ENCODE data around the gene ALPK1. TPM values are rescaled to one million over a fixed set of nuclear protein-coding genes. Genes with fewer than 3 reads are reported as not detected.
"Not testable (repeated sequence)": the region's sequence is repeated elsewhere in the genome, so short reads cannot be mapped to it uniquely, and the experiment has no call there.

ALPK1 gene
- 36.7 and 39.4 TPM in 2 replicates for total RNA-seq

GRCh38 chr4:112296949-112297880 lies at the start of gene ALPK1:
Gene ALPK1, plus strand, starts transcription at chr4:112297369.
- intact Hi-C loops (cut with micrococcal nuclease): loop anchor here (1.0 kb wide), 3 partner anchors 9 to 340 kb away; partner anchors contain the start of genes AP1AR and LARP7

DNA sequence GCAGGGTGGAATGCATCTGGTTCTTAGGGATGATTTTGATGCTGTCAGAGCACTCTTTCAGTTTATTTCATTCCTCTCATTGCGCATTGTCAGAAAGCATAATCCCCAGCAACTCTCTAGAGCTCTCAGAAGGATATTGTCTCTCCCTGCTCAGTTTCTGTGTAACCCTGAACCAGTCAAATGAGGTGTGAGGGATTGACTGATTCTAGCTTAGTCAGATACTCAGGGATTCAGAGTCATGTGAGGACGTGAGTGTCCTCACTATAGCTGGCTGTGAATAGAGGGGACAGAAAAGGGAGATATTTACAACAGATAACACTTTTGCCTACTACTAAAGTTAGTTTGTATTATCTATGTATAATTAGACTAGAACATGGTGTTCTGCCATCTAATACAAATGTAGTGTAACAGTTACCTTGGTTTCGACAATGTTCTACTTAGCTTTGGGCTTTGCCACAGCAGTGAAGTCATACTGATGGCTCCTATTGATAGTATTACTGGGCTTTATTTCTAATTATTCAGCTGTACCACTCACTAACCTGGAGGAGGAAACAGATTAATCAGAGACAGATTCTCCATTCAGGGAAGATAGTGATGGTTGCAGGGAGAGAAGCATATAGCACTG lies 46.0 kb upstream of the ALPK1 start:
- intact Hi-C loops (cut with micrococcal nuclease): no loop called here

- intact Hi-C loops (cut with micrococcal nuclease): no loop called here
These were observed 44.9 kb upstream of the ALPK1 start for GRCh38 chr4:112252234-112252633.

DNA sequence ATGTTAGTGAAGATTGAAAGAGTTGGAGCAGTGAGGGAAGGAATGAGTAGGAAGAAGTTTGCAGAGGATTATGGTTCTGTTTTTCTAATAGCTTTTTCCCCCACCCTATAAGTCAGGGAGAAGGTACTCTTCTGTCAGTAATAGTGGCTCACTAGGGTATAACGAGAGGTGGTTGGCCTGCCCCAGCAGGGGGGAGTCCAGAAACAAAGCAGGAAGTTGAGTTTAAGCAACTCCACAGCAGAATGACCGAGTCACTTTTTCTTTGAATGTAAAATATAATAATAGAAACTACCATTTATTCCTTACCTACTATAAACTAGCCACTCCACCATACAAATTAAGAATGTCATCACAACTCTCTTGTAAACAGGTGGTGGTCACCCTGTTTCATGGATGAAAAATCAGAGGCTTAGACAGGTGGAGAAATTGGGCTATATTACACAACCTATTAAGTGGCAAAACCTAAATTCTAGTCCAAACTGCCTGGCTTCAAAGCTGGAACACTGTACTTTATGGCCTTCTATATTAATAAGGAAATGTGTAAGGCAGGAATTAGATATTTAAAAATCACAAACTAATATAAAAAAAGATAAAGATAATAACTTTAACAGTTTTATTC lies 43.7 kb upstream of the ALPK1 start:
- intact Hi-C loops (cut with micrococcal nuclease): no loop called here

DNA sequence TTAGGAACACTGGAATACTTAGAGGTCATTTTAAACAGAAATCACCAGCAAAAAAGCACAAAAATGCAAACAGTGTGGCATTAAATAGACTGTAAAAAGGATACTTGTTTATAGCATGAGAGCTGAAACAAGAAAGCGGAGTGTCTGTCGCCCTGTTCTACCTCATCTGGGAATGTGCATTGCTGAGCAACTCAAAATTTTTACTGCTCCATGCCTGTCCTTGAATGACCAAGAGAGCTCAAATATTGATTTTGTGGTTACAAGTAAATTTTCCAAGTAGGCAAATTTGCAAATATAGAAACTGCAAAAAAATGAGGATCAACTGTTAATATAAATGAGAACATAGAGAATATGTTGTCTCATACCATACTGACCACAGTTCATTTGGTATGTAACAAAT lies 40.1 kb upstream of the ALPK1 start:
- intact Hi-C loops (cut with micrococcal nuclease): loop anchor here (2.0 kb wide), 1 partner anchor 20 kb away; no protein-coding TSS in a partner anchor

GRCh38 chr4:112266823-112267222 lies 30.3 kb upstream of the ALPK1 start:
- intact Hi-C loops (cut with micrococcal nuclease): loop anchor here (1.0 to 2.0 kb wide), 2 partner anchors 32 to 168 kb away; no protein-coding TSS in a partner anchor

DNA sequence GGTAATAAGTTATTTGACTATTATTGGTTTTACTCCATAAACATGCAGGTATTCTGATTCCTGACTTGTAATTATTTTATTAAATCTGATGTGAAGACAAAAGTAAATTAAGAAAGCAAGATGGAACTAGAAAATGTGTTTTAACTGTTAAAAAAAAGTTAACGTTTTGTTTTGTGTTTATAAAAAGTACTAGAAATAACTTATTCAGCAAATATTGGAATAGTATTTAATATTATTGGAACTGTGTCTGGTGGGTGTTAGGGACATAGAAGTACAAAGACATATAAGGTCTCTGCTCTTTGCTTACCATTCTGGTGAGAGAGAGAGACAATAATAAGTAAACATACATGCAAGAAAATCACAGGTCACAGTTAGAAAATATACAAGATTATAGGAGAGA lies 27.1 kb upstream of the ALPK1 start:
- intact Hi-C loops (cut with micrococcal nuclease): no loop called here

DNA sequence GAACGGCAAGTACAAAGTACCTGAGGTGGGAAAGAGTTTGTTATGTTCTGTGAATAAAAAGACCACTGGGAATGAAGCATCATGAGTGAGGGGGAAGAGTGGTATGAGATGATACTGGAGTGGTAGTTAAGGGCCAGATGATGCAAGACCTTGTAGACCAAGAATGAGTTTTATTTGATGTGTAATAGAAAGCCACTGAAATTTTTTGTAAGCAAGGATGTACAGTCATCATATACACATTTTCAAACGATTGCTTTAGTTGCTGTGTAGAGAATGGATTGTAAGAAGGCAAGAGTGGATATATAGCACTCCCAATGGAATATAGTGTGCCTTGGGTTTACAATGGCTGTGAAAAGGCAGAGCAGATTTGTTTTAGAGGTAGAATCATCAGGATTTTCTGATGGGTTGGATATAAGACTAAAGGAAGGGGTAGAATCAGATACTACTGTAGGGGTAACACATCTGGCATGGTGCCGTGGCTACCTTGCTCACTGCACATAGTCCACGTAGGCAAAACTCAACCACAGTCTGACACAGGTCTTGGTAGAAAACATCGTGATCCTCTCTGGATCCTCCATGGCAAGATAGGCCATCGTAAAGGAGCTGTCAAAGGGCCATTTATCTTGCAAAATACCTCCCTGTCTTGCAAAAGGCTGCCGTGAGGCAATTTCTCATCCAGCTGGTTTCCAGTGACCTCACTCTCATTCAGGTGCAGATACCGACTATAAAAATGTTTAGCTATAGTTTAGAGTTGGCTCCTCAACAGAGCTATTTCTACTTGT lies 26.3 kb upstream of the ALPK1 start:
- intact Hi-C loops (cut with micrococcal nuclease): no loop called here

- intact Hi-C loops (cut with micrococcal nuclease): no loop called here
These were observed 24.9 kb upstream of the ALPK1 start for GRCh38 chr4:112272292-112272691.

DNA sequence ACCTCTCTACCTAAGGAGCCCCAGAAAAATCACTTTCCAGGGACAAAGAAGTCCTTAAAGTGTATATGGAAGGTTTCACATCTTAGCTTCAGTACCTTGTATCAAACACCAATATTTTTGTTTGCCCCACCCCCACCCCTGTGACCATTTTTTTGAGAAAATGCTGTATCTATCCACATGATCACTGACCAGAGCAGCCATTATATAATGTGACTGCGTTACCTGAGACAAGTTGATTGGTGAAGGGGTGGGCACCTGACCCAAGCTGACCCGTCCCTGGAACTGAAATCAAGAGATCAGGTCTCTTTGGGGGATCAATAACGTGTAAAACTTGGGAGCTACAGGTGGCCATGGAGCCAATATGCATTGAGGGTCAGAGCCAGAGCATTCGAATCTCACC lies 22.2 kb upstream of the ALPK1 start:
- intact Hi-C loops (cut with micrococcal nuclease): loop anchor here (1.0 kb wide), 1 partner anchor 9 kb away; no protein-coding TSS in a partner anchor

DNA sequence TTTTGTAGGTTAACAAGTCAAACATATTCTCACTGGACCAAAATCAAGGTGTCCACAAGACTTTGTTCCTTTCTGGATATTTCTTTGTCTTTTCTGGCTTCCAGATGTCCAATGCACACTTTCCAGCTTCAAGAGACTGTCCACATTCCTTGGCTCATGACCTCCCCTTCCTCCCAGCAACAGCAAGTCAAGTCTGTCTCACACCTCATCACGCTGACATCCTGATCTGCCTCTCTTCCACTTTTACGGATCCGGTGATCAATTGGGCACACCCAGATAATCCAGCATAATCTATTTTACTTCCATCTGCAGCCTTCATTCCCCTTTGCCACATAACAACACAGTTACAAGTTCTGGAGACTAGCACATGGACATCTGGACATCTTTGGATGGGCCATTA lies 21.1 kb upstream of the ALPK1 start:
- intact Hi-C loops (cut with micrococcal nuclease): loop anchor here (2.0 kb wide), 1 partner anchor 19 kb away; no protein-coding TSS in a partner anchor

DNA sequence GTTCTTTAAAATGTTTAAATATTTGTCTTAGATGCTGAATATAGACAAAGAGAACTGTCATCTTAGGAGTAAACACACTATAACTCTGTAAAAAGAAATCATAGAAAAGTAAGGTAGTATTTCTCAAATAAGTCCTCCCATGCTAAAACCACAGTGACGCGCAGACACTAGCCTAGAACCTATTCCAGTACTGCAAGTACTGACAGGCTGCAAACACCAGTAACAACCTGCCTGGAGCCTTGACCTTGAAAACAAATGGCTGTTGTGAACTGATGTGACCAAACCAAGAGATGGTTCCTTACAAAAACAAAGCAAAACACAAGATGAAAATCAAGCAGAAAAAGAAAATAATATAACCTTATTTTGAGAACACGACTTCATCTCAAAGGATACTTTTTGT lies 19.9 kb upstream of the ALPK1 start:
- intact Hi-C loops (cut with micrococcal nuclease): loop anchor here (2.0 kb wide), 1 partner anchor 20 kb away; no protein-coding TSS in a partner anchor

- intact Hi-C loops (cut with micrococcal nuclease): loop anchor here (2.0 kb wide), 1 partner anchor 21 kb away; no protein-coding TSS in a partner anchor
These were observed 19.3 kb upstream of the ALPK1 start for GRCh38 chr4:112277705-112278448.

DNA sequence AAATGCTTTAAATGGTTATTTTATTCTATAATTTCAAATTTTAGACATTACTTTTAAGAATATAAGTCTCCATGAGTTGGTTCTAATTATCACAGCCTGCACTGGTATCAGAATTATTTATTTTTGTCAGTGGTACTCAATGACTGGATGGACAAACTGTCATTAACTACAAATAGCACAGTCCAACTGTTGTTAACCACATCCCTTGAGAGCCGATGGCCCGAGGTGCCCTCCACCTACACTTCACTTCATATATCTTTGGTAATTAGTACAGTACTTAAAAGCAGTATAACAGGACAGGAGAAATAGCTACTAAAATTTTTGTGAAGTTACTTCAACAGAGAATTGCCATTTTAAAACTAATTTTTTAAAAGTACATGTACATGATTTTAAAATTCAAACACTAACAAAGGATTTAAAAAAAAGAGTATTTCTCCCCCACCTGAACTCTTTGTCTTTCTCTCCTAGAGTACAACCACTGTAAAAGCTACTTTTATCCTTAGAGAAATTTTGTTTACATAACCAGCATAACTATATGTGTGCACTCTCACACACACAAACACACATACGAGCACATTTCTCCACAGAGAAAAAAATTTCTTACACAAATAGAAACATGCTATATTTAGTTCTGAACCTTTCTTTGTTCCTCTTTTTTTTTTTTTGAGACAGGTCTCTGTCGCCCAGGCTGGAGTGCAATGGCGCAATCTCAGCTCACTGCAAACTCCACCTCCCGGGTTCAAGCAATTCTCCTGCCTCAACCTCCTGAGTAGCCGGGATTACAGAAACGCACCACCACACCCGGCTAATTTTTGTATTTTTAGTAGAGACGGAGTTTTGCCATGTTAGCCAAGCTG lies 17.9 kb upstream of the ALPK1 start:
- intact Hi-C loops (cut with micrococcal nuclease): no loop called here

DNA sequence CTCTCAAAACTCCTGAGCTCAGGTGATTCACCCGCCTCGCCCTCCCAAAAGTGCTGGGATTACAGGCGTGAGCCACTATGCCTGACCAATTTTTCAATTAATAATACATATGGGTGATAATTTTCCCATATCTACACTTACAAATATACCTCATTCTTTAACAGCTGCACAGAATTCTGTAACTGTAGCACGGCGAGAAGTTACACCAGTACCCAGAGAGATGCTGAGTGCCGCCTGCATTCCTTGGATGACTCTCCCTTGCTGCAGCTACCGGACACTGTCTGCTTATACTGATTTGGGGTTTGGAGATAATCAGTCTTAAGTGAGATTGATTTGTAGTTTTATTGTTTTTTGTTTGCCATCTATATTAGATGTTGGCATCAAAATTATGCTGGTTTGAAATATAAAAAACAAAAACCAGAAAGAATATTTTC lies 17.3 kb upstream of the ALPK1 start:
- intact Hi-C loops (cut with micrococcal nuclease): no loop called here

DNA sequence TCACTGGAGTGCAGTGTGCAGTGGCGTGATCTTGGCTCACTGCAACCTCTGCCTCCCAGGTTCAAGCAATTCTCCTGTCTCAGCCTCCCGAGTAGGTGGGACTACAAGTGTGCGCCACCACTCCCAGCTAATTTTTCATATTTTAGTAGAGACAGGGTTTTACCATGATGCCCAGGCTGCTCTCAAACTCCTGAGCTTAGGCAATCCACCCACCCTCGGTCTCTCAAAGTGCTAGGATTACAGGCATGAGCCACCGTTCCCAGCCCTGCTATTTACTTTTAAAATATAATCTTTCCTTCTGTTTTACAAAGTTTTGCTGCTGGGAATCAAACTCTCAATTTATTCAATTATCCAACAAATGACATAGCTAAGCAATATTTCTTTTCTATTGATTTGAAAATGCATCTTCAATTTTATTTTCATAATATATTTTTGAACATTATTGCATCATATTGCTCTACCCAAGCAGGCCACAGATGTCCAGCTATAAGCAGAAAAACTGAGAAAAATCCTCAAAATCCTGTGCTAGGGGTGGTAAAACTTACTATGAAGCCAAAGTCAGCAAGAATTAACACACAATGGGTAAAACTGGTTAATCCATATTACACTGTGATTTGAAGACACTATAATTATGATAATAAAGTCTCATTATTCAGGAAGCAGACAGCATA lies 16.6 kb upstream of the ALPK1 start:
- intact Hi-C loops (cut with micrococcal nuclease): no loop called here

DNA sequence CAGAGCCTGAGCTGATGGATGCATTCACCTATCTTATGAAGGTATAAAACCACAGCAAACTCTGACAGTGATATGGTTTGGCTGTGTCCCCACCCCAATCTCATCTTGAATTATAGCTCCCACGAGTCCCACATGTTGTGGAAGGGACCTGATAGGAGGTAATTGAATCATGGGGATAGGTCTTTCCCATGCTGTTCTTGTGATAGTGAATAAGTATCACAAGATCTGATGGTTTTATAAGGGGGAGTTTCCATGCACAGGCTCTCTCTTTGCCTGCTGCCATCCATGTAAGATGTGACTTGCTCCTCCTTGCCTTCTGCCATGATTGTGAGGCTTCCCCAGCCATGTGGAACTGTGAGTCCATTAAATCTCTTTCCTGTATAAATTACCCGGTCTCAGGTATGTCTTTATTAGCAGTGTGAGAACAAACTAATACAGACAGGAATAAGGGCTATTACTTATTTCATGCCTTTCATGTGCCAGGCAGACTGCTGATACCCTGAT lies 15.2 kb upstream of the ALPK1 start:
- intact Hi-C loops (cut with micrococcal nuclease): not testable (repeated sequence)

- intact Hi-C loops (cut with micrococcal nuclease): no loop called here
These were observed 14.1 kb upstream of the ALPK1 start for GRCh38 chr4:112282860-112283667.

Measured in T-helper 1 cell treated with Interleukin-12 subunit alpha and Interleukin-12 subunit beta and Interleukin-4 antibody, amounts not matched to agents 30 ng/mL and 1 ng/mL, for 36 hours (primary cell).